Fibroblast of mammary gland (primary cell): ENCODE results near the gene FGGY.

ENCODE experiments used
- DNase-seq: peaks from one replicate; pipeline ENCODE4 v3.0.0-alpha.2; 2010; ENCODE audit warnings: low read depth
- H3K4me3 ChIP-seq: 2 replicates; pipeline ENCODE4 v1.5.1; 2011; ENCODE audit warnings: low read depth, mild to moderate bottlenecking, low read length, moderate library complexity; ENCODE audit not compliant: control insufficient read depth
- TF ChIP-seq, protein P1 (sequence below): conservative IDR thresholded peaks from 2 replicates; pipeline ENCODE4 v1.5.1; 2011; ENCODE audit warnings: low read depth, low read length, inconsistent platforms; ENCODE audit not compliant: control insufficient read depth, insufficient read depth

The FGGY gene

GRCh38 chr1:59361766-59362165 is 64.9 kb downstream of the FGGY start:
- no peak overlapping the region for H3K4me3 ChIP-seq
- peak; percentile 62 for DNase-seq
- TF ChIP-seq, protein P1, sequence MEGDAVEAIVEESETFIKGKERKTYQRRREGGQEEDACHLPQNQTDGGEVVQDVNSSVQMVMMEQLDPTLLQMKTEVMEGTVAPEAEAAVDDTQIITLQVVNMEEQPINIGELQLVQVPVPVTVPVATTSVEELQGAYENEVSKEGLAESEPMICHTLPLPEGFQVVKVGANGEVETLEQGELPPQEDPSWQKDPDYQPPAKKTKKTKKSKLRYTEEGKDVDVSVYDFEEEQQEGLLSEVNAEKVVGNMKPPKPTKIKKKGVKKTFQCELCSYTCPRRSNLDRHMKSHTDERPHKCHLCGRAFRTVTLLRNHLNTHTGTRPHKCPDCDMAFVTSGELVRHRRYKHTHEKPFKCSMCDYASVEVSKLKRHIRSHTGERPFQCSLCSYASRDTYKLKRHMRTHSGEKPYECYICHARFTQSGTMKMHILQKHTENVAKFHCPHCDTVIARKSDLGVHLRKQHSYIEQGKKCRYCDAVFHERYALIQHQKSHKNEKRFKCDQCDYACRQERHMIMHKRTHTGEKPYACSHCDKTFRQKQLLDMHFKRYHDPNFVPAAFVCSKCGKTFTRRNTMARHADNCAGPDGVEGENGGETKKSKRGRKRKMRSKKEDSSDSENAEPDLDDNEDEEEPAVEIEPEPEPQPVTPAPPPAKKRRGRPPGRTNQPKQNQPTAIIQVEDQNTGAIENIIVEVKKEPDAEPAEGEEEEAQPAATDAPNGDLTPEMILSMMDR, result no peak

DNA sequence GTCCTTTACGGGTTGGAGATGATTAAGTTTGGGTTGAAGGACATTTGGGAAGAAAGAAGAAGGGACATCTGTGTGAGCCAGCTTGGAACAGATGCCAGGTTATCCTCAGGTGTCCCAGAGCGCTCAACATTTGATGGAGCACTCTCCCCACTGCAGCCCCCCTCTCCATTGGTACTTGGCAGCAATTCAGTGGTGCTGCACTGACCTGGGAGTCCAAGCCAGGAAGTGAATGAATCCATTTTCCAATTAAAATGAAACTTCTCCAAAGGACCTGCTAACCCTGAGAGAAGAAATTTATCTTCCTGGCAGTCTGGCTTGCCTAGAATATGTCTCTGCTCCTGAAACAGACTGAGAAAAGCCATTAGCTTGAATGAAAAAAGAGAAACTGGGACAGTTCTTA is 67.1 kb downstream of the FGGY start:
- DNase-seq, result no peak
- no peak overlapping the region for H3K4me3 ChIP-seq
- TF ChIP-seq, protein P1, result no peak

DNA sequence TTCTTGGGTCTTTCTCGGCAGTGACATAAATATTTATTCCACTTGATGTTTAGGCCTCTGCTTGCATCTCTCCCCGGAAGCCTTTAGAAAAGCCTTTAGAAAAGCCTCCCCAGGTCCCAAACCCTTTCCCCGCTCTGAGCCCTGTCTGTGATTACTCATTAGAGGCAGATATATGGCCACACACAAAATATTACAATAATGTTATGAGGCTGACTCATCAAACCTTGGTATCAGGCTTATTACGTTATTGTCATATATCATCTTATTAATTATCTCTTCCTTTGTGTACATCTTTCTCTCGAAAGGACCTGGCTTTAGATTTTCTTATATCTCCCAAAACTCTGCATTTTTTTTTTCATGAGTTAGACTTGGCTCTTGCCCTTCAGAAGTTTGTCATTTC is 69.5 kb downstream of the FGGY start:
- TF ChIP-seq, protein P1, result no peak
- DNase-seq, result peak; percentile 55
- H3K4me3 ChIP-seq, result no peak overlapping the region

GRCh38 chr1:59367301-59368007 is 70.6 kb downstream of the FGGY start:
- H3K4me3 ChIP-seq, result no peak overlapping the region

DNA sequence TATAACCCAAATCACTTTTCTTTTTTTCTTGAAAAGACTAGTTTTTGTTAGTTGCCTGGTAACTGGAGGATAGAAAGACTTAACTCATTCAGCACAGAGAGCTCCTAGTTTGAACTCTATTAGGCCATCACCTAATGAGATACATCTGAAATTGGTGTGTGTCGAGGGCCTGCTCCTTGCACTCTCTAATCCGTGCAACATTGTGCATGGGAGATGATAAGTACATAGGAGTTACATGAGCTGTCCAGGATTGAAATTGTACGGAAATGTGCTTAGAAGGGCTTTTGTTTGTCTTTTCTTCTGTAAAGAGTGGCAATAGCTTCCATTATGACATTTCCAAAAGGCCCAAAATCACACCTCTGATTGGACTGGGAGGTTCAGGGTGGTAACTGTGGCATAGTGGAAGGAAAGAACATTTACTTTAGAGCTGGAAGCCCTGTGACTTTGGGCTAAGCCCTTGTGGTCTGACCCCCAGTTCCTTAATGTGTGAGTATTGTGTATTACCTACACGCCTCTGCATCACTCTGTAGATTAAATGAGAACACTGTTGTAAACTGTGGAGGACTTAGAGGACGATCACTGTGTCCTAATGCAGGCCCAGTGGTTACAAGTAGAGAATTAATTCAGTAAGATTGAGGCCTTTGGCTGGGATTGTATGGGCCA is 71.2 kb downstream of the FGGY start:
- DNase-seq, result no peak
- no peak overlapping the region for H3K4me3 ChIP-seq
- TF ChIP-seq, protein P1, result no peak

More at GRCh38 chr1:59367301-59368007, 70.6 kb downstream of the FGGY start:
- peak; percentile 95 for DNase-seq
- TF ChIP-seq, protein P1, result no peak

GRCh38 chr1:59375321-59376220 is 78.7 kb downstream of the FGGY start:
- peak; percentile 99 for DNase-seq
- H3K4me3 ChIP-seq, result no peak overlapping the region
- TF ChIP-seq, protein P1, result no peak
